ENCODE data around the gene CCDC6.

Gene CCDC6

GRCh38 chr10:59873896-59874295, 32.5 kb downstream of the CCDC6 start:
- no peaks in the 10 kb centered on the region for H3K9me3 ChIP-seq (ENCODE audit: control insufficient read depth, low read length)
- H3K4me3 ChIP-seq (ENCODE audit: insufficient read depth, low read depth, low read length), result no peak overlapping the region
- H3K27me3 ChIP-seq (ENCODE audit: control insufficient read depth, insufficient read depth, low read length, poor library complexity, severe bottlenecking), result no peaks in the 10 kb centered on the region
- H3K27ac ChIP-seq (ENCODE audit: insufficient read depth, low read depth, low read length, poor library complexity, severe bottlenecking), result no peak overlapping the region
- H3K36me3 ChIP-seq (ENCODE audit: control insufficient read depth, insufficient read depth, low read length), result no peaks in the 10 kb centered on the region
- no peaks in the 10 kb centered on the region for H3K4me1 ChIP-seq (ENCODE audit: control insufficient read depth, insufficient read depth, low read length)
- whole genome bisulfite sequencing, 2 experiments, result 81 to 96% methylated on average over 3 to 4 of the region's 4 CpGs

- no peaks in the 10 kb centered on the region for H3K4me1 ChIP-seq (ENCODE audit: control insufficient read depth, insufficient read depth, low read length)
These were observed 33.4 kb downstream of the CCDC6 start for GRCh38 chr10:59872892-59873463.

GRCh38 chr10:59870152-59870551, 36.2 kb downstream of the CCDC6 start:
- Histone ChIP-seq H3K4me1 (ENCODE audit: control insufficient read depth, insufficient read depth, low read length) (no peaks in the 10 kb centered on the region), H3K4me3 (ENCODE audit: insufficient read depth, low read depth, low read length) (no peak overlapping the region), H3K36me3 (ENCODE audit: control insufficient read depth, insufficient read depth, low read length) (no peaks in the 10 kb centered on the region), H3K27me3 (ENCODE audit: control insufficient read depth, insufficient read depth, low read length, poor library complexity, severe bottlenecking) (no peaks in the 10 kb centered on the region), H3K9me3 (ENCODE audit: control insufficient read depth, low read length) (no peaks in the 10 kb centered on the region), H3K27ac (ENCODE audit: insufficient read depth, low read depth, low read length, poor library complexity, severe bottlenecking) (no peak overlapping the region)
- WGBS, 2 experiments, result 91 to 94% methylated on average over 4 of the region's 4 CpGs

More at GRCh38 chr10:59872892-59873463, 33.4 kb downstream of the CCDC6 start:
- Histone ChIP-seq H3K4me3 (ENCODE audit: insufficient read depth, low read depth, low read length) (no peak overlapping the region), H3K9me3 (ENCODE audit: control insufficient read depth, low read length) (no peaks in the 10 kb centered on the region), H3K36me3 (ENCODE audit: control insufficient read depth, insufficient read depth, low read length) (no peaks in the 10 kb centered on the region), H3K27me3 (ENCODE audit: control insufficient read depth, insufficient read depth, low read length, poor library complexity, severe bottlenecking) (no peaks in the 10 kb centered on the region), H3K27ac (ENCODE audit: insufficient read depth, low read depth, low read length, poor library complexity, severe bottlenecking) (no peak overlapping the region)
- 92 to 94% methylated on average over 7 of the region's 7 CpGs for WGBS, 2 experiments

DNA sequence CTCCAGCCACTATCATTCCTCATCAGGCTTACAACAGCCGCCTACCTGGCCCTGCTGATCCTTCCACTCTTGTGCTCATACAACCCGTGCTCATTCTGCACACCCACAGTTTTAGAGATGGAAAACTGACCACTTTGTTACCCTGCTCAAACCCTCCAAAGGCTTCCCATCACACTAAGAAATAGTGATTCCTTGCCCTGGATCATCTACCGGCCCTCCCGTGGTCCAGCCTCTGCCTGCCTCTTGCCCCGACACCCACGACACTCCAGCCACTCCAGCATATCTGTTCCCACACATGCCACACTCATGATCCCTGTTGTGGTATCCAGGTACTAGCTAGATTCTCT, 36.8 kb downstream of the CCDC6 start:
- Histone ChIP-seq H3K27ac (ENCODE audit: insufficient read depth, low read depth, low read length, poor library complexity, severe bottlenecking) (no peak overlapping the region), H3K9me3 (ENCODE audit: control insufficient read depth, low read length) (no peaks in the 10 kb centered on the region), H3K4me3 (ENCODE audit: insufficient read depth, low read depth, low read length) (no peak overlapping the region), H3K4me1 (ENCODE audit: control insufficient read depth, insufficient read depth, low read length) (no peaks in the 10 kb centered on the region), H3K36me3 (ENCODE audit: control insufficient read depth, insufficient read depth, low read length) (no peaks in the 10 kb centered on the region), H3K27me3 (ENCODE audit: control insufficient read depth, insufficient read depth, low read length, poor library complexity, severe bottlenecking) (no peaks in the 10 kb centered on the region)
- WGBS, 2 experiments, result 92 to 95% methylated on average over 6 of the region's 6 CpGs

DNA sequence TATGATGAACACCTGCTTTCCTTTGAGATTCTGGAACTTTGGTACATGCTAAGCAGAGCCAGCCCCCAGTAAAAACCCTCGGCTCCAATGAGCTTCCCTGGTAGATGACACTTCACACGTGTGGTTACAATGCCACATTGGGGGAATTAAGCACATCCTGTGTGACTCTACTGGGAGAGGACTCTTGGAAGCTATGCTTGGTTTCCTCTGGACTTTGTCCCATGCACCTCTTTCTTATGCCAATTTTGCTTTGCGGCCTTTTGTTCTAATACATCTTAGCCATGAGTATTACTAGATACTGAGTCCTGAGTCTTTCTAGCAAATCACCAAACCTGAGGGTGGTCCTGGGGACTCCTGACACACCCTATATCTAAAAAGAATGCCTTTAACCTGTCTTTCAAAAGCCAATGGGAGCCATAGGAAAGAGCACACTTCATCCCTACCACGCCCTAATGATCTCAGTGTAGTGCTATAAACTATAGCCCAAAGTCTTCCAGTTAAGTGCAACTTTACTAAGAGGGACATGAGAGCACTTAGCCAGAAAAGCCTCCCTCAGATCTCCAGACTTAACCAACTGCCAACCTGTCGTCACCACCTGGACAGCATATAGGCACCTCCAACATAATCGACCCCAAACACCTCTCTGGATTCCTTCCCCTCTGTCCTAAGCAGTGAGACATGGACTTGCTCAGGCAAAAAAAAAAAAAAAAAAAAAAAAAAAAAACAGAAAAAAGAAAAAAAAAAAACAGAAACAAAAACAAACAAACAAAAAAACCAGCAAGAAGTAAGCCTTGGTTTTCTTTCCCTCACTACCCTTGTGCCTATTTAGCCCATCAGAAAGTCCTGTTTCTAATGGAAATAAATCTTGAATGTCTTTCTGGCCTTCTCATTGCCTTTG, 37.4 kb downstream of the CCDC6 start:
- Histone ChIP-seq H3K27me3 (ENCODE audit: control insufficient read depth, insufficient read depth, low read length, poor library complexity, severe bottlenecking) (no peaks in the 10 kb centered on the region), H3K36me3 (ENCODE audit: control insufficient read depth, insufficient read depth, low read length) (no peaks in the 10 kb centered on the region), H3K4me1 (ENCODE audit: control insufficient read depth, insufficient read depth, low read length) (no peaks in the 10 kb centered on the region), H3K4me3 (ENCODE audit: insufficient read depth, low read depth, low read length) (no peak overlapping the region), H3K27ac (ENCODE audit: insufficient read depth, low read depth, low read length, poor library complexity, severe bottlenecking) (no peak overlapping the region), H3K9me3 (ENCODE audit: control insufficient read depth, low read length) (no peaks in the 10 kb centered on the region)
- 91 to 94% methylated on average over 6 of the region's 6 CpGs for WGBS, 2 experiments

DNA sequence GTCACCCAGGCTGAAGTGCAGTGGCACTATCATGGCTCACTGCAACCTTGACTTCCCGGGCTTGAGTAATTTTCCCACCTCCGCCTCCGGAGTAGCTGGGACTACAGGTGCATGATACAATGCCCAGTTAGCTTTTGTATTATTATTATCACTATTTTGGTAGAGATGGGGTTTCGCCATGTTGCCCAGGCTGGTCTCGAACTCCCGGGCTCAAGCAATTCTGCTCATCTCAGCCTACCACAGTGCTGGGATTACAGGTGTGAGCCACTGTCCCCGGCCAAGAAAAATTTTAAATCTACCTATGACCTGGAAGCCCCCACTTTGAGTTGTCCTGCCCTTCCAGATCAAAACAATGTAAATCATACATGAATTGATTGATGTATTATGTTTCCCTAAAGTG, 38.8 kb downstream of the CCDC6 start:
- H3K27ac ChIP-seq (ENCODE audit: insufficient read depth, low read depth, low read length, poor library complexity, severe bottlenecking), result no peak overlapping the region
- WGBS, 2 experiments, result 85 to 86% methylated on average over 7 of the region's 7 CpGs

GRCh38 chr10:59865101-59865500, 41.3 kb downstream of the CCDC6 start:
- H3K27me3 ChIP-seq (ENCODE audit: control insufficient read depth, insufficient read depth, low read length, poor library complexity, severe bottlenecking), result no peaks in the 10 kb centered on the region
- no peak overlapping the region for H3K27ac ChIP-seq (ENCODE audit: insufficient read depth, low read depth, low read length, poor library complexity, severe bottlenecking)
- H3K9me3 ChIP-seq (ENCODE audit: control insufficient read depth, low read length), result no peaks in the 10 kb centered on the region
- H3K4me3 ChIP-seq (ENCODE audit: insufficient read depth, low read depth, low read length), result no peak overlapping the region
- 75 to 76% methylated on average over 5 of the region's 5 CpGs for WGBS, 2 experiments
- no peaks in the 10 kb centered on the region for H3K36me3 ChIP-seq (ENCODE audit: control insufficient read depth, insufficient read depth, low read length)
- H3K4me1 ChIP-seq (ENCODE audit: control insufficient read depth, insufficient read depth, low read length), result no peaks in the 10 kb centered on the region

More for the DNA sequence above, 38.8 kb downstream of the CCDC6 start:
- H3K9me3 ChIP-seq (ENCODE audit: control insufficient read depth, low read length), result no peaks in the 10 kb centered on the region
- no peaks in the 10 kb centered on the region for H3K27me3 ChIP-seq (ENCODE audit: control insufficient read depth, insufficient read depth, low read length, poor library complexity, severe bottlenecking)
- H3K36me3 ChIP-seq (ENCODE audit: control insufficient read depth, insufficient read depth, low read length), result no peaks in the 10 kb centered on the region
- no peak overlapping the region for H3K4me3 ChIP-seq (ENCODE audit: insufficient read depth, low read depth, low read length)
- H3K4me1 ChIP-seq (ENCODE audit: control insufficient read depth, insufficient read depth, low read length), result no peaks in the 10 kb centered on the region

DNA sequence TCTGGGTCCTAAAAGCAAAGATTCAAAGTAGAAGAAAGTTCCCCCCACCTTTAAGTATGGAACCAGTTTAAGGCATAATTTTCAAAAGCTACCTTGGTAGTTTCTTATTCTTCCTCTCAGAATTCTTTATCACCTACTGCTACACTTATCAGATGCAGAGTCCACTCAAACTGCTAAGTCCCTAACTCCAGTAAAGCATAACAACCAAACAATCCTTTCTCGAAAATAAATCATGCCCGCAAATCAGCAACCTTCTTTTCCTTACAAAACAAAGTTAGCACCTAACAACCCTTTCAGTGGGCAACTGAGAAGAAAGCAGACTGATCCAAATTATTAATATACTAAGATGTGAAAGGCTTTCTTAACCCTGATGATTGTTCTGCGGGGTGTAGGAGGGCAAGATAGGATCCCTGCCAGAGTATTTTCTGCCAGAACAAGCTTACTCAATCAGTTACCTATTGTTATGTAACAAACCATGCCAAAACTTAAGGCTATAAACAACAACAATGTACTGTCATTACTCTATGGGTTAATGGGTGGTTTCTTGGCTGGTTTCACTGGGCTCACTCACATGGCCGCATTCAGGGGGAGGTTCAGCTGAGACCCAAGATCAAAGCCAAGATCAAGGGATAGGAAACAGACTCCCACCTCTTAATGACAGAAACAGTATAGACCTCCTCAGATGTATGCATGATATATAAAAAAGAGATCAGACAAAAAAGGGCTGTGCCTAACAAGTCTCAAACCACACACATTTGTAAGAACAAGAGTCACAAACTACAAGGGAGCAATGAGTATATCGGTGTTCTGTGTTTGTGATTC, 42.0 kb downstream of the CCDC6 start:
- Histone ChIP-seq H3K27me3 (ENCODE audit: control insufficient read depth, insufficient read depth, low read length, poor library complexity, severe bottlenecking) (no peaks in the 10 kb centered on the region), H3K27ac (ENCODE audit: insufficient read depth, low read depth, low read length, poor library complexity, severe bottlenecking) (no peak overlapping the region), H3K9me3 (ENCODE audit: control insufficient read depth, low read length) (no peaks in the 10 kb centered on the region), H3K4me1 (ENCODE audit: control insufficient read depth, insufficient read depth, low read length) (no peaks in the 10 kb centered on the region), H3K4me3 (ENCODE audit: insufficient read depth, low read depth, low read length) (no peak overlapping the region), H3K36me3 (ENCODE audit: control insufficient read depth, insufficient read depth, low read length) (no peaks in the 10 kb centered on the region)
- 80 to 88% methylated on average over 4 to 5 of the region's 5 CpGs for WGBS, 2 experiments

DNA sequence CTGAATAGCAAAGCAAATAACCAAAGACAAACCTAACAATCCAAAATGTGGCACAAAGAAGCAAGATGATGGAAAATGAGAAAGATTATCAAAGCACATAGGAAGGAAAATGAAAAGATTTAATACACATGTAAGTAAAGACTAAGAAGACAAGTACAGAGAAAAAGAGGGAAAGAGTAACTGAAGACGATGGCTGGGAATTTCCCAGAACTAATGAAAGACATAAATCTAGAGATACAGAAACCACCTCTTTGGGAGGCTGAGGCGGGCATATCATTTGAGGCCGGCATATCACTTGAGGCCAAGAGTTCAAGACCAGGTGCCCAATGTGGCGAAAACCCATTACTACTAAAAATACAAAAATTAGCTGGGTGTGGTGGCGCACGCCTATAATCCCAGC, 46.8 kb downstream of the CCDC6 start:
- WGBS, 2 experiments, result 90 to 94% methylated on average over 6 of the region's 6 CpGs
- Histone ChIP-seq H3K27me3 (ENCODE audit: control insufficient read depth, insufficient read depth, low read length, poor library complexity, severe bottlenecking) (no peaks in the 10 kb centered on the region), H3K27ac (ENCODE audit: insufficient read depth, low read depth, low read length, poor library complexity, severe bottlenecking) (no peak overlapping the region), H3K9me3 (ENCODE audit: control insufficient read depth, low read length) (no peaks in the 10 kb centered on the region), H3K4me3 (ENCODE audit: insufficient read depth, low read depth, low read length) (no peak overlapping the region), H3K4me1 (ENCODE audit: control insufficient read depth, insufficient read depth, low read length) (no peaks in the 10 kb centered on the region), H3K36me3 (ENCODE audit: control insufficient read depth, insufficient read depth, low read length) (no peaks in the 10 kb centered on the region)

GRCh38 chr10:59857921-59858320, 48.4 kb downstream of the CCDC6 start:
- whole genome bisulfite sequencing, 2 experiments, result 95 to 98% methylated on average over 3 of the region's 3 CpGs
- H3K27ac ChIP-seq (ENCODE audit: insufficient read depth, low read depth, low read length, poor library complexity, severe bottlenecking), result no peak overlapping the region

More at GRCh38 chr10:59857921-59858320, 48.4 kb downstream of the CCDC6 start:
- Histone ChIP-seq H3K4me3 (ENCODE audit: insufficient read depth, low read depth, low read length) (no peak overlapping the region), H3K36me3 (ENCODE audit: control insufficient read depth, insufficient read depth, low read length) (no peaks in the 10 kb centered on the region), H3K9me3 (ENCODE audit: control insufficient read depth, low read length) (no peaks in the 10 kb centered on the region), H3K4me1 (ENCODE audit: control insufficient read depth, insufficient read depth, low read length) (no peaks in the 10 kb centered on the region), H3K27me3 (ENCODE audit: control insufficient read depth, insufficient read depth, low read length, poor library complexity, severe bottlenecking) (no peaks in the 10 kb centered on the region)
